C4-2B (cell line): ENCODE results near the gene PHPT1.
"Not testable (repeated sequence)": the region's sequence is repeated elsewhere in the genome, so short reads cannot be mapped to it uniquely, and the experiment has no call there.

Experiments used
- H3K27ac ChIP-seq: fragments of 450-650 bp; 2 replicates; pipeline ENCODE4 v1.5.1; 2017
- CTCF ChIP-seq: fragments of 450-650 bp; conservative IDR thresholded peaks from 2 replicates; pipeline ENCODE4 v1.5.1; 2017; ENCODE audit warnings: mild to moderate bottlenecking
- ZFX ChIP-seq: fragments of 450-650 bp; IDR thresholded peaks from 2 replicates; pipeline ENCODE4 v1.6.1; 2017

The PHPT1 gene

DNA sequence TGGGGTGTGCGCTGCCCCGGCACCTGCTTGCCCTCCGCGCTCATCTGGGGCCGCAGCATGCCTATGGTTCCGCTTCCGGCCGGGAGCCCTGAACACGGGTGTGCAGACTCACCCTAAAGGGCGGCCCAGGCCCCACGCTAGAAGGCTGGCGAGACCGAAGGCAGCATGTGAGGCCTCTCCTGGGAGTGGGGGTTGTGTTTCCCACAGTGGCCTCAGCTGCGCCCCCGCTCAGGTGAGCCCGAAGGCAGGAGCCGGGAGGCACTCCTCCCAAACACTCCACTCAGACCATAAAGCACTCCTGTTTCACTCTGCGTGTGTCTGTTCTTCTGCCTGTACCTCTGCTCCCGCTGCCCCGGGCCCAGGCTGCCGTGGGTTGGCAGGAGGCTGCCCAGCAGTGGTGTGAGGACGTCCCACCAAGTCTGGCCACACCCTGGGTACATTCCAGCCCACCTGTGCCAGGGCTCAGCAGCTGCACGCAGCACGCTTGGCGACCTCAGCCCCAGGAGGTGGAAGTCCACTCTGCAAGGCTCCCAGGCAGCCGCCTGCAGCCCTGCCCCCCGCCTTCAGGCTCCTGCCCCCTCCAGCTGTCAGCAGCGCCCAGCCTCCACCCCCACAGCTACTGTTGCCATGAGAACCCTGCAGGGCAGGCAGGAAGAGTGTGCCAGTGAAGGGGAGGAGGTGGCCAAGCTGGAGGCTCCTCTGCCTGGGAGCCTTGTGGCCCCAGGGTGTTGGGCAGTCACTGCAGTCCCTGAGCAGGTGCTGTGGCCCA lies 8.1 kb upstream of the PHPT1 start:
- peak overlapping the region; percentile 78 for H3K27ac ChIP-seq
- TF ChIP-seq CTCF: no peak
- no peak for TF ChIP-seq ZFX

DNA sequence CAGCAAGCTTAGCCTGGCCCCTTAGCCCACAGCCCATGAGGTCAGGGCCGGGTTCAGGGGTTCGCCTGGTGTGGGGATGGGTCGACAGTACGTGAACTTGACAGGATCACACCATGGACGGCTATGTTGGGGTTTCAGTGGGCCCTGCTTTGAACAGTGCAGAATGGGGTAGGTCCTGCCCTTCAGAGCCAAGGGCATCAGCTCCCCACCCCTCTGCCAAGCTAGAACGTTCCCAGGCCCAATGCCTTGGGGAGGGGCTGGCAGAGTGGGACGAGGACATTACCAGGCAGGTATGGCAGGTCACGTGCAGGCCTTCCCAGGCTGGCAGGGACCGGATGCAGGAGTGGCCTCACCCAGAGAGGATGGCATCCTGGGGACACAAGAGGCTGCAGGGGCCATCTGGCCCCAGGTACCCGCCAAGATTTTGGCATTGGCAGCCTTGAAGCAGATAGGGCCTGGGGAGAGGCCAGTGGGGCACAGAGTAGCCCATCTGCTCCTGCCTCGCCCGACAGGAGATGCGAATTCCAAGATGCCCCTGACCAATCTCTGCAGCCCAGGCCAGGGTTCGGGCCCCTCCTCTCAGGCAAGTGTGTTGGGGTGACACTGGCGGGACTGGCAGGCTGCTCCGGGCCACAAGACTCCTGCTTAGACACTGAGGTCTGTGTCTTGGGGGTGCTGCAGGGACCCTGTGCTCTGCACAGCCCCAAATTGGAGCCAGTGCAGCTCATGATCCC lies 7.4 kb upstream of the PHPT1 start:
- H3K27ac ChIP-seq: peak overlapping the region; percentile 78

DNA sequence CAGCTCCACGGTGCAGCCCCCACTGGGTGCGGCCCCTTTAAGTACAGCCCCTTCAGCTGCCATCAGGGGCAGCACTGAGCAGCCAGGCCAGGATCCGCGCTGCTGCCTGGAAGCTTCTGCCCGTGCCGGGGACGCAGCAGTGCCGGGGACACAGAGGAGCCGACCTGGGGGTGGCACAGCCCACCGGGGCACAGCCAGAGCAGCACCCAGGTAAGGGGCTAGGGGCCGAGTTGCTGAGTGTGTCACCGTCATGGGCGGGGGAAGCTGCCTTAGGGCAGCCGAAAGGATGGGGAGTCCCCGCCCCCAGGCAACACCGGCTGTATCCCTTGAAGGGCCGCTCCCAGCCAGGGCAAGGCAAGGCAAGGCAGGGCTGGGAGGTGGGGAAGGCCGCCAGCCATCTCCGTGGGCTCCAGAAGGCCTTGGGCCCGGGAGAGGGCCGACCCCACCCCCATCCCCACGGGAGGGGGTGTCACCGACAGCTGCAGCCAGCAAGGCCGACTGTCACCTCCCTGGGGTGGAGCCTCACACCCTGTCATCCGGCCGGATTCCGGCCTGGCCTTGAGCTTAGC lies 6.7 kb upstream of the PHPT1 start, which contains the start of gene AJM1:
AJM1 (plus strand) TSS at position 99 of the 569 bp plus-strand sequence. CDS start 1,937 bp downstream, outside the sequence.
- H3K27ac ChIP-seq: peak within 1 kb of the TSS; percentile 78
- peak; percentile 74 for TF ChIP-seq CTCF

- peak overlapping the region; percentile 78 for H3K27ac ChIP-seq
Measured at GRCh38 chr9:136843159-136843800, 5.9 kb upstream of the PHPT1 start.

- peak; percentile 75 for TF ChIP-seq CTCF
- not testable (repeated sequence) for H3K27ac ChIP-seq
Measured at GRCh38 chr9:136843801-136844740, 5.1 kb upstream of the PHPT1 start.

DNA sequence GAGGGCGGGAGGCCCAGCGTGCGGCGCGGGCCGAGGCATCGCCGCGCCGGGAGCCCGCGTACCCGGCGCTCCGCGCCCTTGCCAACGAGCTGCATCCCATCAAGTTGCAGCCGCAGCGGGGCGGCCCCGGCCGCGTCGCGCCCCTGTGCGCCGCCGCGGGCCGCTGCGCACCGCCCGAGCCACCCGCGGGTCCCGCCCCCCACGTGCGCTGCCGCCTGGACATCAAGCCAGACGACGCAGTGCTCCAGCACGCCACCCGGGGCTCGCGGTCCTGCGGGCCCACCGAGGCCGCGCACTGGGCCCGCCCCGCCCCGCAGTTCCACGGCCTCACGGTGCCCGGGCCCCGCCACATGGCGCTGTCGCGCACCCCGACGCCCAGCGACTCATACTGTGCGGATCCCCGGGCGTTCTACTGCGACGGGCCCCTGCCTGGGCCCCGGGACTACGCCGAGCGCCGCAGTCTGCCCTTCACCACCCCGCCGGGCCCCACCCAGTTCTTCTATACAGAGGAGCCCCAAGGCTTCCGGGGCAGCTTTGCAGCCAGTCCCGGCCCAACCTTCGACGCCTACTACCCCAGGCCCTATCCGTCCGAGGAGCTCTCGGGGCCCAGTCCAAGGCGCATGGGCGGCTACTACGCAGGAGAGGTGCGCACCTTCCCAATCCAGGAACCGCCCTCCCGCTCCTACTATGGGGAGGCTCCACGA lies 4.3 kb upstream of the PHPT1 start:
- H3K27ac ChIP-seq: no peak overlapping the region
- TF ChIP-seq CTCF: no peak
- TF ChIP-seq ZFX: no peak

DNA sequence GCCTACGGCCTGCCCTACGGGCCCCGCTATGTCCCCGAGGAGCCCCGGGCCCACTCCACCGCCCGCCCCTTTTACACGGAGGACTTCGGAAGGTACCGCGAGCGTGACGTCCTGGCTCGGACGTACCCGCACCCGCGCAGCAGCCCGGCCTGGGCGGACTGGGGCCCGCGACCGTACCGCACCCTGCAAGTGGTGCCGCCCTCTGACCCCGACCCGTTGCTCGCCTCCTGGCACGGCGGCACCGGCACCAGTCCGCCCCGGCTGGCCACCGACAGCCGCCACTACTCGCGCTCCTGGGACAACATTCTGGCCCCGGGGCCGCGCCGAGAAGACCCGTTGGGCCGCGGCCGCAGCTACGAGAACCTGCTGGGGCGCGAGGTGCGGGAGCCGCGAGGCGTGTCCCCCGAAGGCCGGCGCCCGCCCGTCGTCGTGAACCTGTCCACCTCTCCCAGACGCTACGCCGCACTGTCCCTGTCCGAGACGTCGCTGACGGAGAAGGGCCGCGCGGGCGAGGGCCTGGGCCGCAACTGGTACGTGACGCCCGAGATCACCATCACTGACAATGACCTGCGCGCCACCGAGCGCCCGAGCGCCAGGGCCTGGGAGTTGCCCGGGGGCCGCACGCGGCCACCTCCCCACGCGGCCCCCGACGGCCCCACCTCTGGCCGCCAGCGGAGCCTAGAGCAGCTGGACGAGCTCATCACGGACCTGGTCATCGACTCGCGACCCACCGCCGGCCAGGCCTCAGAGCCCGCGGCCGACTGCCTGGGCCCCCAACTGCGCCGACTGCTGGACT lies 3.5 kb upstream of the PHPT1 start:
- TF ChIP-seq ZFX (no peak), CTCF (no peak)
- no peak overlapping the region for H3K27ac ChIP-seq
